Prostate gland (tissue), 2 donors: Measurements from ENCODE around the gene SGPL1. TPM values are rescaled to one million over a fixed set of nuclear protein-coding genes. Genes with fewer than 3 reads are reported as not detected.

ENCODE experiments used
- DNase-seq: peaks from one replicate; pipeline ENCODE4 v3.0.0-alpha.2; 2019; ENCODE audit warnings: low spot score
- H3K27ac ChIP-seq, 2 donors: fragments of 200-600 bp; sonication (generic); 2 replicates each; pipeline ENCODE4 v1.5.1; 2017 to 2019
- H3K27me3 ChIP-seq: fragments of 200-600 bp; sonication (generic); replicated peaks from 2 replicates; pipeline ENCODE4 v1.5.1; 2019; ENCODE audit not compliant: insufficient read depth
- H3K36me3 ChIP-seq, 2 donors: fragments of 200-600 bp; sonication (generic); 1 replicate in 1 of 2; 2 replicates in 1 of 2; pipeline versions ENCODE4 v1.5.1 to v1.8.1; 2017 to 2019
- H3K4me1 ChIP-seq: fragments of 200-600 bp; sonication (generic); replicated peaks from 2 replicates; pipeline ENCODE4 v1.5.1; 2019
- H3K4me3 ChIP-seq, 2 donors: fragments of 200-600 bp; sonication (generic); 2 replicates each; pipeline ENCODE4 v1.5.1; 2017 to 2019
- H3K9me3 ChIP-seq: fragments of 200-600 bp; sonication (generic); 2 replicates; pipeline ENCODE4 v1.5.1; 2017
- CTCF ChIP-seq, 4 experiments: fragments of 200-600 bp in 2 of 4; fragments of 450-650 bp in 2 of 4; sonication (generic) in 2 of 4; IDR thresholded peaks; 1 replicate in 3 of 4; 2 replicates in 1 of 4; pipeline ENCODE4 v1.5.1; 2016 to 2019; ENCODE audit warnings: antibody characterized with exemption in 4 of 4, mild to moderate bottlenecking in 2 of 4, moderate library complexity in 2 of 4
- POLR2A ChIP-seq: fragments of 450-650 bp; IDR thresholded peaks from one replicate; pipeline ENCODE4 v1.6.1; 2016; ENCODE audit warnings: antibody characterized with exemption, mild to moderate bottlenecking
- POLR2AphosphoS5 ChIP-seq: sonication (generic); formaldehyde crosslinking; IDR thresholded peaks from one replicate; pipeline ENCODE4 v1.6.1; 2017; ENCODE audit warnings: antibody characterized with exemption
- WGBS: methylation state at CpG from one replicate; pipeline ENCODE4 v1.1.5; 2018; 5-methylcytosine and 5-hydroxymethylcytosine counted together
- intact Hi-C: fragments of 100-400 bp; cut with DNase I; formaldehyde crosslinking; loops from one replicate; pipeline ENCODE4 v1.14.2; 2022
- total RNA-seq, 2 donors: library from RNA; depleted of rRNA; stranded (reverse); fragments of >200 nt; gene quantifications; one replicate each; pipeline ENCODE4 v1.1.0, GENCODE V29; 2016

The SGPL1 gene
- total RNA-seq, 2 donors from 2014 or later: 52.6 to 64.4 TPM

GRCh38 chr10:70846795-70847194, 31.0 kb downstream of the SGPL1 start:
- DNase-seq: no peak
- TF ChIP-seq CTCF (IDR thresholded peaks at IDR 0.05) (no peak), POLR2AphosphoS5 (no peak), POLR2A (no peak)
- Histone ChIP-seq H3K27ac (no peak overlapping the region), H3K36me3 (no peaks in the 10 kb centered on the region), H3K4me3 (no peak overlapping the region), H3K4me1 (peaks cover 3% of the 10 kb centered on the region), H3K27me3 (no peaks in the 10 kb centered on the region), H3K9me3 (no peaks in the 10 kb centered on the region)
- intact Hi-C loops: no loop called here
- WGBS: 71% methylated on average over 2 of the region's 2 CpGs

- Histone ChIP-seq H3K4me3 (no peak overlapping the region), H3K9me3 (no peaks in the 10 kb centered on the region), H3K27ac (no peak overlapping the region), H3K36me3 (no peaks in the 10 kb centered on the region), H3K4me1 (peaks cover 3% of the 10 kb centered on the region), H3K27me3 (no peaks in the 10 kb centered on the region)
- 80% methylated on average over 1 of the region's 1 CpG for WGBS
- TF ChIP-seq CTCF (IDR thresholded peaks at IDR 0.05) (no peak), POLR2A (no peak), POLR2AphosphoS5 (no peak)
- intact Hi-C loops: no loop called here
- DNase-seq: no peak
These were observed 32.1 kb downstream of the SGPL1 start for GRCh38 chr10:70847659-70848360.

GRCh38 chr10:70849582-70850016, 33.9 kb downstream of the SGPL1 start:
- H3K4me3 ChIP-seq: no peak overlapping the region
- H3K9me3 ChIP-seq: no peaks in the 10 kb centered on the region
- DNase-seq: no peak
- no peaks in the 10 kb centered on the region for H3K36me3 ChIP-seq
- H3K27me3 ChIP-seq: no peaks in the 10 kb centered on the region
- H3K27ac ChIP-seq: no peak overlapping the region
- no peaks in the 10 kb centered on the region for H3K4me1 ChIP-seq
- no peak for TF ChIP-seq CTCF (IDR thresholded peaks at IDR 0.05)
- no peak for TF ChIP-seq POLR2AphosphoS5
- no peak for TF ChIP-seq POLR2A
- 37% methylated on average over 2 of the region's 2 CpGs for WGBS
- intact Hi-C loops: no loop called here

- intact Hi-C loops: no loop called here
- 74% methylated on average over 3 of the region's 3 CpGs for WGBS
- Histone ChIP-seq H3K36me3 (no peaks in the 10 kb centered on the region), H3K9me3 (no peaks in the 10 kb centered on the region), H3K27me3 (no peaks in the 10 kb centered on the region), H3K27ac (no peak overlapping the region), H3K4me1 (no peaks in the 10 kb centered on the region), H3K4me3 (no peak overlapping the region)
- TF ChIP-seq CTCF (IDR thresholded peaks at IDR 0.05): no peak
- TF ChIP-seq POLR2A: no peak
- no peak for TF ChIP-seq POLR2AphosphoS5
- DNase-seq: no peak
These were observed 34.3 kb downstream of the SGPL1 start for GRCh38 chr10:70850097-70850496.
